ENCODE measurements around the gene RPL39L.

Gene RPL39L

GRCh38 chr3:187077537-187077936 is 61.8 kb downstream of the RPL39L start:
- no peak for DNase-seq (ENCODE audit: low read depth)
- H3K4me3 ChIP-seq (replicated peaks; ENCODE audit: low read depth, low read length): no peak overlapping the region
- no peak for TF ChIP-seq CTCF (IDR thresholded peaks at IDR 0.05; ENCODE audit: low read length, missing control alignments)

- no peak overlapping the region for H3K4me3 ChIP-seq (replicated peaks; ENCODE audit: low read depth, low read length)
- DNase-seq (ENCODE audit: low read depth): no peak
- TF ChIP-seq CTCF (IDR thresholded peaks at IDR 0.05; ENCODE audit: low read length, missing control alignments): no peak
These were observed 62.2 kb downstream of the RPL39L start for GRCh38 chr3:187077085-187077484.

- H3K4me3 ChIP-seq (replicated peaks; ENCODE audit: low read depth, low read length): no peak overlapping the region
- no peak for TF ChIP-seq CTCF (IDR thresholded peaks at IDR 0.05; ENCODE audit: low read length, missing control alignments)
- no peak for DNase-seq (ENCODE audit: low read depth)
These were observed 63.0 kb downstream of the RPL39L start for GRCh38 chr3:187076297-187076696.

- H3K4me3 ChIP-seq (replicated peaks; ENCODE audit: low read depth, low read length): no peak overlapping the region
- no peak for TF ChIP-seq CTCF (IDR thresholded peaks at IDR 0.05; ENCODE audit: low read length, missing control alignments)
- DNase-seq (ENCODE audit: low read depth): no peak
These were observed 64.5 kb downstream of the RPL39L start for GRCh38 chr3:187074846-187075245.

GRCh38 chr3:187073581-187074098 is 65.7 kb downstream of the RPL39L start:
- no peak for DNase-seq (ENCODE audit: low read depth)
- TF ChIP-seq CTCF (IDR thresholded peaks at IDR 0.05; ENCODE audit: low read length, missing control alignments): no peak
- H3K4me3 ChIP-seq (replicated peaks; ENCODE audit: low read depth, low read length): no peak overlapping the region

- no peak overlapping the region for H3K4me3 ChIP-seq (replicated peaks; ENCODE audit: low read depth, low read length)
- no peak for DNase-seq (ENCODE audit: low read depth)
- TF ChIP-seq CTCF (IDR thresholded peaks at IDR 0.05; ENCODE audit: low read length, missing control alignments): no peak
These were observed 66.8 kb downstream of the RPL39L start for GRCh38 chr3:187072511-187072910.

- no peak for DNase-seq (ENCODE audit: low read depth)
- no peak for TF ChIP-seq CTCF (IDR thresholded peaks at IDR 0.05; ENCODE audit: low read length, missing control alignments)
- no peak overlapping the region for H3K4me3 ChIP-seq (replicated peaks; ENCODE audit: low read depth, low read length)
These were observed 67.2 kb downstream of the RPL39L start for GRCh38 chr3:187072102-187072501.

All from fibroblast of pulmonary artery (primary cell).